Aorta (tissue), 5 donors: ENCODE data around the gene SOX8. TPM values are rescaled to one million over a fixed set of nuclear protein-coding genes. Genes with fewer than 3 reads are reported as not detected.
"Not testable (repeated sequence)": the region's sequence is repeated elsewhere in the genome, so short reads cannot be mapped to it uniquely, and the experiment has no call there.

ENCODE experiments used
- ATAC-seq: fragments of 200-7000 bp; cut with Tn5 transposase; one replicate; pipeline ENCODE4 v1.9.1; 2022; ENCODE audit warnings: moderate library complexity; ENCODE audit not compliant: low FRiP score
- DNase-seq, 2 donors: peaks; one replicate each; pipeline ENCODE4 v3.0.0-alpha.2; 2020
- H3K27ac ChIP-seq, 2 donors: one replicate each; pipeline ENCODE4 v1.5.1; 2013; ENCODE audit warnings: low read length in 2 of 2, mild to moderate bottlenecking in 2 of 2, moderate library complexity in 2 of 2, control low read depth in 1 of 2, inconsistent platforms in 1 of 2, low read depth in 1 of 2
- H3K27me3 ChIP-seq, 2 donors: one replicate each; pipeline ENCODE4 v1.6.1; 2013; ENCODE audit warnings: control low read depth in 1 of 2, low read length in 1 of 2, mild to moderate bottlenecking in 1 of 2, moderate library complexity in 1 of 2; ENCODE audit not compliant: insufficient read depth in 2 of 2, control insufficient read depth in 1 of 2
- H3K36me3 ChIP-seq, 2 donors: one replicate each; pipeline ENCODE4 v1.6.1; 2013; ENCODE audit warnings: control low read depth in 1 of 2, low read length in 1 of 2, mild to moderate bottlenecking in 1 of 2; ENCODE audit not compliant: insufficient read depth in 2 of 2, control insufficient read depth in 1 of 2
- H3K4me1 ChIP-seq, 2 donors: one replicate each; pipeline ENCODE4 v1.6.1; 2013; ENCODE audit warnings: low read length in 2 of 2, control low read depth in 1 of 2, mild to moderate bottlenecking in 1 of 2, moderate library complexity in 1 of 2; ENCODE audit not compliant: insufficient read depth in 2 of 2, control insufficient read depth in 1 of 2
- H3K4me3 ChIP-seq, 2 donors: one replicate each; pipeline ENCODE4 v1.5.1; 2013; ENCODE audit warnings: low read length in 2 of 2, control low read depth in 1 of 2, mild to moderate bottlenecking in 1 of 2
- H3K9me3 ChIP-seq: one replicate; pipeline ENCODE4 v1.6.1; 2013; ENCODE audit warnings: mild to moderate bottlenecking, low read length; ENCODE audit not compliant: control insufficient read depth
- WGBS, 2 donors: extraction: QIAGEN DNeasy Blood & Tissue Kit; methylation state at CpG; one replicate each; pipeline ENCODE4 v1.1.7; 2013; 5-methylcytosine and 5-hydroxymethylcytosine counted together
- intact Hi-C, 2 donors: fragments of 100-400 bp; cut with DNase I; formaldehyde crosslinking; loops; one replicate each; pipeline versions ENCODE4 v1.14.2 to v1.15.0; 2022
- polyA plus RNA-seq, 2 donors: library from polyadenylated mRNA; stranded (reverse); fragments of 200-250 nt; gene quantifications; one replicate each; pipeline ENCODE4 v1.2.3, GENCODE V29; 2013
- total RNA-seq, 2 donors: library from RNA; stranded (reverse); fragmentation: NEBNext Ultra II Directional; extraction: Animal tissue kit (Norgen Biotek cat#: 25700); gene quantifications; one replicate each; pipeline ENCODE4 v1.2.1, GENCODE V29; 2021
- donor health status: healthy with polysubstance abuse.
- donor health status: Bipolar disorder and iron deficiency.
- donor health status: DM: no; HTN: no; CAD: no.
- donor health status: DM: no; HTN: no; CAD: no.
- donor health status: DM: yes; HTN: yes; CAD: no.

Gene SOX8
- total and polyA plus RNA-seq, 4 donors = 1.0 to 7.0 (median 3.9) TPM

DNA sequence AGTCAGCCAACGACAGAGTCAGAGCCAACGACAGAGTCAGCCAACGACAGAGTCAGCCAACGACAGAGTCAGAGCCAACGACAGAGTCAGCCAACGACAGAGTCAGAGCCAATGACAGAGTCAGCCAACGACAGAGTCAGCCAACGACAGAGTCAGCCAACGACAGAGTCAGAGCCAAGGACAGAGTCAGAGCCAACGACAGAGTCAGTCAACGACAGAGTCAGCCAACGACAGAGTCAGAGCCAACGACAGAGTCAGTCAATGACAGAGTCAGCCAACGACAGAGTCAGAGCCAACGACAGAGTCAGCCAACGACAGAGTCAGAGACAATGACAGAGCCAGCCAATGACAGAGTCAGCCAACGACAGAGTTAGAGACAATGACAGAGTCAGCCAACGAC is 32.8 kb upstream of the SOX8 start:
- H3K27ac ChIP-seq, intact Hi-C loops, H3K9me3 ChIP-seq, H3K27me3 ChIP-seq, H3K4me3 ChIP-seq, ATAC-seq, H3K4me1 ChIP-seq, H3K36me3 ChIP-seq: not testable (repeated sequence)
- 39 to 43% methylated on average over 18 of the region's 18 CpGs for WGBS, 2 donors
- peak in 1 of 2 donors; percentile 19 for DNase-seq

GRCh38 chr16:950733-951573 is 30.6 kb upstream of the SOX8 start:
- 16 to 25% methylated on average over 27 of the region's 27 CpGs for WGBS, 2 donors
- H3K36me3 ChIP-seq, intact Hi-C loops, H3K4me1 ChIP-seq, ATAC-seq, H3K27me3 ChIP-seq, H3K4me3 ChIP-seq, H3K9me3 ChIP-seq, H3K27ac ChIP-seq: not testable (repeated sequence)
- DNase-seq = peak in 1 of 2 donors; percentile 36

DNA sequence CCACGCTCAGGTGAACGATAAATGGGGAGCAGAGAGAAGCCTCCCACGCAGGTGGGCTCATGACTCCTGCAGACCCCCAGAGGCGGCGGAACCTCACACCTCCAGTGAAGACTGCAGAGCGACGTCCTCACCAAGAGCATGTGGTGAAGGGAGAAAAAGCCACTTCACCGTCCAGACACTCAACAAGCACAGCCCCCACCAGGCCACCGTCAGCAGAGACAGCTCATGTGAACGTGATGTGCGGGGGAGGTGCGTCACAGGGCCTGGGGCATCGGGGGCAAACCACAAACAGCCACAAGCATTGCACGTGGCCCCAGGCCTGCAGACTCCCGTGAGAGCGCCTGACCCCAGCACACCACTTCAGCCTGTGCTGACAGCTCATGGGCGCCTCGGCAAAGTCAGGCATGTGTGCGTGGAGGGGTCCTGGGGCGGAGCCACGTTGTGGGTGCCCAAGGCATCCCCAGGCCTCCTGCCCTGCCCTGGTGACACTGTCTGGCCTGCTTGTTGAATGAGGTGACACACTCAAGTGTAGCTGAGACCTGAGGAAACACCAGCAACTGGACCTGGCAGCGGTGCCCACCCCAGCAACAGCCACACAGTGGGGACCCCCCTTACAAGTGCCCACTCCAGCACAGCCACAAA is 29.8 kb upstream of the SOX8 start:
- H3K4me3 ChIP-seq = no peak overlapping the region
- H3K4me1 ChIP-seq = no peaks in the 10 kb centered on the region
- 84 to 88% methylated on average over 22 of the region's 22 CpGs for WGBS, 2 donors
- no peaks in the 10 kb centered on the region for H3K9me3 ChIP-seq
- H3K36me3 ChIP-seq = no peaks in the 10 kb centered on the region
- no peak overlapping the region for H3K27ac ChIP-seq
- no peaks in the 10 kb centered on the region for H3K27me3 ChIP-seq
- DNase-seq (peak in 1 of 2 donors; percentile 67), ATAC-seq (peak; percentile 15)
- intact Hi-C loops = no loop called here

DNA sequence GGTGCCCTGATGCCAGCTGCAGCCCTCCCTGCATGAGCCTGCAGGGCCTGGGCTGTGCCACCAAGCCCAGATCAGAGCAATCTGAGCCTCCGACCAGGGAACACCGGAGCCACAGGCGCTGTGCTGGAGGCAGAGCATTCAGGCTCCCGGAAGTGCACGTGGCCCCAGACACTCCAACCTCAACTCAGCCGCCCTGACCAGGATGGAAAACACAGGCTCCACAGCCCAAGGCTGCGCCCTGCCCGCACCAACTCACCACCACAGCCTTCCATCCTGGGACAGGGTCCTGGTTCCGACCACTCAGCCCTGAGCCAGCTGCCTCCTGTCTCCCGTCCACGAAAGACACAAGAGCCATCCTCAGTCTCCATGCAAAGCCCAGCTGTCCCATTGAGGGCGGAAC is 29.2 kb upstream of the SOX8 start:
- H3K4me3 ChIP-seq = no peak overlapping the region
- no peaks in the 10 kb centered on the region for H3K36me3 ChIP-seq
- no peaks in the 10 kb centered on the region for H3K4me1 ChIP-seq
- DNase-seq (peak in 1 of 2 donors; percentile 55), ATAC-seq (no peak)
- WGBS, 2 donors = 89 to 92% methylated on average over 12 of the region's 12 CpGs
- no peak overlapping the region for H3K27ac ChIP-seq
- no peaks in the 10 kb centered on the region for H3K27me3 ChIP-seq
- intact Hi-C loops = no loop called here
- H3K9me3 ChIP-seq = no peaks in the 10 kb centered on the region

- H3K36me3 ChIP-seq, DNase-seq, intact Hi-C loops, H3K9me3 ChIP-seq, H3K27me3 ChIP-seq, H3K4me3 ChIP-seq, ATAC-seq, H3K4me1 ChIP-seq, H3K27ac ChIP-seq: not testable (repeated sequence)
- WGBS, 2 donors = 88 to 93% methylated on average over 5 to 6 of the region's 7 CpGs
These were observed 27.8 kb upstream of the SOX8 start for GRCh38 chr16:953818-954217.

GRCh38 chr16:955766-956165 is 25.8 kb upstream of the SOX8 start:
- H3K9me3 ChIP-seq, H3K4me3 ChIP-seq, H3K27me3 ChIP-seq, H3K36me3 ChIP-seq, H3K4me1 ChIP-seq, ATAC-seq, intact Hi-C loops, H3K27ac ChIP-seq: not testable (repeated sequence)
- 95 to 96% methylated on average over 26 to 27 of the region's 27 CpGs for WGBS, 2 donors
- peak in 1 of 2 donors; percentile 60 for DNase-seq

DNA sequence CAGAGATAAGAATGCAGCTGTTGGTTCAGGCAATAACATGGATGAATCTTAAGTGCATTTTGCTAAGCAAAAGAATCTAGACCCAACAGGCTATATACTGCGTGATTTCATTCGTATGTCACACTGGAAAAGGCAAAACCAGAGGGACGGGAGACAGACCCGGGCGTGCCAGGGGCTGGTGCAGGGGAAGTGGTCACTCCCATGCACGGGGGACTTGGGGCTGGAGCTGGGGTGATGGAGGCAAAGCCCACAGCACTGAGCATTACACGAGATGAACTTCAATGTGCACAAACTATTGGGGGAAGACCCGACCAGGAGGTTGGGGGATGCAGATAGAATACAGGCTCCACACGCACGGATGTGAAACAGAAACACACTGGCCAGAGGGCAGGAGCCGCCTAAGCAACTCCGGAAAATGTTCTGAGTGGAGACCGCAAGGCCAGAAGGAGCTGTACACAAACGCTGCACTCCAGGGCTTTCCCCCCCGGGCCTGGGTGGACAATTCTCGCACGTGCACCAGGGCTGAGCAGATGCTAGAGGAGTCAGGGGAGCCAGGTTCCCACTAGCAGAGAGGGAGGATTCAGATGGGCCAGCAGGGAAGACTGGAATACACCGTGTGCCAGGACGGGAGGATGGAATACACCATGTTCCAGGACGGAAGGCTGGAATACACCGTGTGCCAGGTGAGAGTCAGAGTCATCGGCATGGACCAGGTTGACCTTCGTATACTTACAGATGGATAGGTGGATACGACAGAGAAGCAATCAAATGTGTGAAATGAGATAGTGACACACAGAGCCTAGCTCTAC is 22.1 kb upstream of the SOX8 start:
- no peak overlapping the region for H3K4me3 ChIP-seq
- DNase-seq (peak in 1 of 2 donors; percentile 61), ATAC-seq (no peak)
- intact Hi-C loops = no loop called here
- H3K4me1 ChIP-seq = no peaks in the 10 kb centered on the region
- no peaks in the 10 kb centered on the region for H3K27me3 ChIP-seq
- no peaks in the 10 kb centered on the region for H3K9me3 ChIP-seq
- 91 to 92% methylated on average over 24 of the region's 24 CpGs for WGBS, 2 donors
- H3K27ac ChIP-seq = no peak overlapping the region
- no peaks in the 10 kb centered on the region for H3K36me3 ChIP-seq

DNA sequence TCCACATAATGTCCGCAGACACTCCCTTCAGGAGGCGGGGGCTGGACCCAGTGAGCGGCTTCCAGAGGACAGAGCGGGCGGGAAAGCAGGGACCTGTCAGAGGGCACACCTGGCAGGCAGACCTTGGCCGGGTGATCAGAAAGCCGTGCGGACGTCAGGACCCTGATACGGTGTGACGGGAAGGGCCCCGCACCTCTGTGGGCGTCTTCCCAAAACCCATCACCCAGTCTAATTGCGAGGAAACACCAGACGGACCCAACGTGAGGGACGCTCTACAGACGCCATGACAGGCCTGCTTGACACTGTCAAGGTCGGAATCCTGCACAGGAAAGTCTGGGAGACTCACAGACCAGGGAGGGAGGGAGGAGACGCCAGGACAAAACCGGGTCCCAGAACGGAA is 19.2 kb upstream of the SOX8 start:
- ATAC-seq (no peak), DNase-seq (peak in 1 of 2 donors; percentile 56)
- Histone ChIP-seq H3K27me3 (no peaks in the 10 kb centered on the region), H3K4me1 (no peaks in the 10 kb centered on the region), H3K27ac (no peak overlapping the region), H3K36me3 (peaks cover 0 to 1% of the 10 kb centered on the region in 2 donors), H3K4me3 (no peak overlapping the region), H3K9me3 (no peaks in the 10 kb centered on the region)
- WGBS, 2 donors = 92 to 93% methylated on average over 22 of the region's 22 CpGs
- intact Hi-C loops = no loop called here
